ENCODE results near the gene ARHGAP31.

DNA sequence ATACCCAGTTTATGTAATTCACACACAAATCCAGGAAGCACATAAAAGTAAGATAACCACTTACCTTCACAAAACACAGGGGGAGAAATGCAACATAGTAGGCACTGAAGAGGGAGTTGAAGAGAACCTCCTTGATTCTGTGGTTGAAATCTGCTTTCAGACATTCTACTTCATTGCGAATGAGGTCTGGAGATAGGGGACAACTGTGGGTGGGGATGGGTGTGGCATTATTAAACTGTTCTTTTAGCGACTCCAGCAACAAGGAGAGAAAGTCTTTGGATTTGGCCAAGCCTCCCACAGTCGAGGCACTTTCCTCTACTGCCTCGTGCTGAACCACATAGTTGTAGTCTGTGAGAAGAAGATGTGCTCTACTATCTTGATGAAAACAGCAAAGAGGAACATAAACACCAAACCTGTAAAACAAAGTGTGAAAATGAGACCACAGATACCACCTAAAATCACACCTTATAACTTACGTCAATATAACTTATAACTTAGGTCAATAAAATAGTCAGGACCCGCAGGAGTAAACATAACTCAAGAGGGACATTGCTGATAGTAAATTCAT lies 143.6 kb downstream of the ARHGAP31 start:
- TF ChIP-seq CTCF (IDR thresholded peaks at IDR 0.05; ENCODE audit: insufficient read depth, low read length) (no peak), POLR2AphosphoS5 (IDR thresholded peaks at IDR 0.05; ENCODE audit: low read depth) (no peak), SPI1 (IDR thresholded peaks at IDR 0.05; ENCODE audit: borderline replicate concordance, low read depth) (no peak)
- TF ChIP-seq, protein P1, sequence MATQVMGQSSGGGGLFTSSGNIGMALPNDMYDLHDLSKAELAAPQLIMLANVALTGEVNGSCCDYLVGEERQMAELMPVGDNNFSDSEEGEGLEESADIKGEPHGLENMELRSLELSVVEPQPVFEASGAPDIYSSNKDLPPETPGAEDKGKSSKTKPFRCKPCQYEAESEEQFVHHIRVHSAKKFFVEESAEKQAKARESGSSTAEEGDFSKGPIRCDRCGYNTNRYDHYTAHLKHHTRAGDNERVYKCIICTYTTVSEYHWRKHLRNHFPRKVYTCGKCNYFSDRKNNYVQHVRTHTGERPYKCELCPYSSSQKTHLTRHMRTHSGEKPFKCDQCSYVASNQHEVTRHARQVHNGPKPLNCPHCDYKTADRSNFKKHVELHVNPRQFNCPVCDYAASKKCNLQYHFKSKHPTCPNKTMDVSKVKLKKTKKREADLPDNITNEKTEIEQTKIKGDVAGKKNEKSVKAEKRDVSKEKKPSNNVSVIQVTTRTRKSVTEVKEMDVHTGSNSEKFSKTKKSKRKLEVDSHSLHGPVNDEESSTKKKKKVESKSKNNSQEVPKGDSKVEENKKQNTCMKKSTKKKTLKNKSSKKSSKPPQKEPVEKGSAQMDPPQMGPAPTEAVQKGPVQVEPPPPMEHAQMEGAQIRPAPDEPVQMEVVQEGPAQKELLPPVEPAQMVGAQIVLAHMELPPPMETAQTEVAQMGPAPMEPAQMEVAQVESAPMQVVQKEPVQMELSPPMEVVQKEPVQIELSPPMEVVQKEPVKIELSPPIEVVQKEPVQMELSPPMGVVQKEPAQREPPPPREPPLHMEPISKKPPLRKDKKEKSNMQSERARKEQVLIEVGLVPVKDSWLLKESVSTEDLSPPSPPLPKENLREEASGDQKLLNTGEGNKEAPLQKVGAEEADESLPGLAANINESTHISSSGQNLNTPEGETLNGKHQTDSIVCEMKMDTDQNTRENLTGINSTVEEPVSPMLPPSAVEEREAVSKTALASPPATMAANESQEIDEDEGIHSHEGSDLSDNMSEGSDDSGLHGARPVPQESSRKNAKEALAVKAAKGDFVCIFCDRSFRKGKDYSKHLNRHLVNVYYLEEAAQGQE (IDR thresholded peaks at IDR 0.05; ENCODE audit: insufficient replicate concordance, low read depth) = no peak
